Suprapubic skin (tissue), 4 donors: ENCODE measurements around the gene PORCN.

ENCODE experiments used
- EP300 ChIP-seq: sonication (generic); formaldehyde crosslinking; IDR thresholded peaks from one replicate; pipeline ENCODE4 v1.6.1; 2017; ENCODE audit warnings: antibody characterized with exemption
- POLR2A ChIP-seq, 2 donors: fragments of 450-650 bp; IDR thresholded peaks; one replicate each; pipeline ENCODE4 v1.6.1; 2017; ENCODE audit warnings: antibody characterized with exemption in 2 of 2, mild to moderate bottlenecking in 2 of 2, moderate library complexity in 2 of 2
- POLR2AphosphoS5 ChIP-seq, 3 donors: sonication (generic); formaldehyde crosslinking; IDR thresholded peaks; one replicate each; pipeline ENCODE4 v1.6.1; 2017; ENCODE audit warnings: antibody characterized with exemption in 3 of 3
- TF ChIP-seq, protein P1 (sequence below), 2 donors: fragments of 200-600 bp in 1 of 2; fragments of 450-650 bp in 1 of 2; sonication (generic) in 1 of 2; IDR thresholded peaks; one replicate each; pipeline ENCODE4 v1.5.1; 2016 to 2019; ENCODE audit warnings: antibody characterized with exemption in 2 of 2, mild to moderate bottlenecking in 1 of 2, moderate library complexity in 1 of 2

DNA sequence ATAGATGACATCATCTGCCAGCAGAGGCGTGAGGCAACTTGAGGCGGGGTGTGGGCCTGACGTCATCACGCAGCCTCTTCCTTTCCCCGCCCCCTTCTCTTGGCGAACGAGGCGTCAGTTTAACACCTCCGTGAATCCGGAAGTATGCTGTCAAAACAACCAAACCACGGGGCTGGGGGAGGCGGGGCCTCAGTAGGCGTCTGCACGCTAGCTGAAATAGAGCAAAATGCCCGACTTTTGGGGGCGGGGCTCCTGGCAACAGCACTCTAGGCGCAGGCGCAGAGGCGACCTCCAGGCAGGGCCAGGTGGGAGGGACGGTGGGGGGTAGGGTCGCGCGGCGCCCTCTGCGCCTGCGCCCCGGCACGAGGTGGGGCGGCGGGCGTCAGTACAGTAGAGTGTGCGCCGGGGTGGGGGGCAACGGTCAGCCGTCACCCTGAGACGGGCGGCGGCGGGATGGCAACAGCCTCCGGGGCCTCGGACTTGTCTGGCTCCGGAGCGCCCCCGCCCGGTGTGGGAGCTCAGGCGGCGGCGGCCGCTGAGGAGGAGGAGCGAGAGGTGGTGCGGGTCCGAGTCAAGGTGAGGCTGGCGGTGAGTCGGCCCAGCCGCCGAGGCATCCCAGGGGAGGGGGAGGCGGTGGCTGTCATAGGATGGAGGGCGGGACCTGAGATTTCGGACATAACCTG, 30.7 kb downstream of the PORCN start, which contains the start of gene TBC1D25:
- TF ChIP-seq, protein P1, sequence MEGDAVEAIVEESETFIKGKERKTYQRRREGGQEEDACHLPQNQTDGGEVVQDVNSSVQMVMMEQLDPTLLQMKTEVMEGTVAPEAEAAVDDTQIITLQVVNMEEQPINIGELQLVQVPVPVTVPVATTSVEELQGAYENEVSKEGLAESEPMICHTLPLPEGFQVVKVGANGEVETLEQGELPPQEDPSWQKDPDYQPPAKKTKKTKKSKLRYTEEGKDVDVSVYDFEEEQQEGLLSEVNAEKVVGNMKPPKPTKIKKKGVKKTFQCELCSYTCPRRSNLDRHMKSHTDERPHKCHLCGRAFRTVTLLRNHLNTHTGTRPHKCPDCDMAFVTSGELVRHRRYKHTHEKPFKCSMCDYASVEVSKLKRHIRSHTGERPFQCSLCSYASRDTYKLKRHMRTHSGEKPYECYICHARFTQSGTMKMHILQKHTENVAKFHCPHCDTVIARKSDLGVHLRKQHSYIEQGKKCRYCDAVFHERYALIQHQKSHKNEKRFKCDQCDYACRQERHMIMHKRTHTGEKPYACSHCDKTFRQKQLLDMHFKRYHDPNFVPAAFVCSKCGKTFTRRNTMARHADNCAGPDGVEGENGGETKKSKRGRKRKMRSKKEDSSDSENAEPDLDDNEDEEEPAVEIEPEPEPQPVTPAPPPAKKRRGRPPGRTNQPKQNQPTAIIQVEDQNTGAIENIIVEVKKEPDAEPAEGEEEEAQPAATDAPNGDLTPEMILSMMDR (IDR thresholded peaks at IDR 0.05), result peak in 1 of 2 donors; percentile 38
- no peak for TF ChIP-seq EP300
- TF ChIP-seq POLR2AphosphoS5 (IDR thresholded peaks at IDR 0.05), result peak in 1 of 3 donors; percentile 63
- peak in 1 of 2 donors; percentile 32 for TF ChIP-seq POLR2A (IDR thresholded peaks at IDR 0.05)
